Panc1 (cell line): Measurements from ENCODE around the gene CTR9. TPM values are rescaled to one million over a fixed set of nuclear protein-coding genes. Genes with fewer than 3 reads are reported as not detected.

Source experiments
- ATAC-seq: fragments of 200-7000 bp; cut with Tn5 transposase; 2 replicates; pipeline ENCODE4 v1.9.1; 2020; ENCODE audit warnings: mild to moderate bottlenecking, moderate library complexity
- BruUV-seq: library from RNA; stranded (reverse); fragments of 400-500 nt; replicated peaks from 2 replicates; lab custom pipeline; 2021; lab: Mats Ljungman, UMichigan
- CTCF ChIA-PET: fragments of 300-600 bp; sonication (Branson Sonifier 250); formaldehyde crosslinking; loops from one replicate; lab custom pipeline; 2022; ENCODE audit warnings: antibody characterized with exemption; lab: Charles Lee
- POLR2A ChIA-PET: fragments of 300-600 bp; sonication (Branson Sonifier 250); formaldehyde crosslinking; loops from one replicate; lab custom pipeline; 2022; ENCODE audit warnings: antibody characterized with exemption; lab: Charles Lee
- DNase-seq: peaks from one replicate; pipeline ENCODE4 v3.0.0-alpha.2; 2010; ENCODE audit warnings: low read depth, low spot score
- H3K27ac ChIP-seq: 2 replicates; pipeline ENCODE4 v1.5.1; 2011; ENCODE audit warnings: mild to moderate bottlenecking, low read length, inconsistent platforms
- H3K27me3 ChIP-seq: fragments of 200-500 bp; sonication (Bioruptor generic); 2 replicates; pipeline ENCODE4 v1.6.0; 2014; ENCODE audit warnings: low read length, inconsistent platforms; ENCODE audit not compliant: control insufficient read depth, insufficient read depth
- H3K36me3 ChIP-seq: fragments of 200-500 bp; sonication (Bioruptor generic); 2 replicates; pipeline ENCODE4 v1.5.1; 2014; ENCODE audit warnings: inconsistent platforms, mild to moderate bottlenecking, low read length, moderate library complexity; ENCODE audit not compliant: control insufficient read depth, insufficient read depth
- H3K4me1 ChIP-seq: 2 replicates; pipeline ENCODE4 v1.5.1; 2011; ENCODE audit warnings: inconsistent platforms, mild to moderate bottlenecking, low read length, moderate library complexity; ENCODE audit not compliant: control insufficient read depth, insufficient read depth
- H3K4me3 ChIP-seq, 2 experiments: 2 replicates each; pipeline ENCODE4 v1.5.1; 2011 to 2012; ENCODE audit warnings: low read depth in 2 of 2, low read length in 2 of 2, mild to moderate bottlenecking in 2 of 2, inconsistent platforms in 1 of 2, moderate library complexity in 1 of 2
- H3K9me3 ChIP-seq: fragments of 200-500 bp; sonication (Bioruptor generic); 2 replicates; pipeline ENCODE4 v1.5.1; 2014; ENCODE audit warnings: low read depth, mild to moderate bottlenecking, inconsistent platforms, low read length, moderate library complexity; ENCODE audit not compliant: control insufficient read depth, insufficient read depth
- POLR2AphosphoS5 ChIP-seq: IDR thresholded peaks from 2 replicates; pipeline ENCODE4 v1.6.1; 2012; ENCODE audit warnings: mild to moderate bottlenecking, low read depth, low read length, moderate library complexity
- REST ChIP-seq, 2 experiments: IDR thresholded peaks; 2 replicates each; pipeline ENCODE4 v1.6.1; 2011 to 2012; ENCODE audit warnings: low read depth in 2 of 2, control low read depth in 1 of 2, low read length in 1 of 2, mild to moderate bottlenecking in 1 of 2, moderate library complexity in 1 of 2; ENCODE audit not compliant: insufficient read depth in 1 of 2
- SIN3A ChIP-seq: IDR thresholded peaks from 2 replicates; pipeline ENCODE4 v1.6.1; 2012; ENCODE audit warnings: low read depth, mild to moderate bottlenecking, low read length, moderate library complexity, borderline replicate concordance; ENCODE audit not compliant: insufficient read depth
- TCF7L2 ChIP-seq: IDR thresholded peaks from 2 replicates; pipeline ENCODE4 v1.6.1; 2011; ENCODE audit warnings: mild to moderate bottlenecking, low read depth, low read length, inconsistent platforms
- in situ Hi-C: cut with HindIII; loops from 2 replicates; pipeline ENCODE4 v1.10.0; 2016; ENCODE audit warnings: low sequenced_read_pairs, low pct_unique_long_range_greater_than_20kb
- intact Hi-C: fragments of 100-400 bp; cut with micrococcal nuclease; formaldehyde crosslinking; loops from one replicate; pipeline ENCODE4 v1.10.0; 2022; ENCODE audit not compliant: unreplicated experiment
- total RNA-seq: library from RNA; stranded (reverse); gene quantifications from one replicate; pipeline ENCODE4 v1.2.1, GENCODE V29; 2021; ENCODE audit not compliant: unreplicated experiment
- TF ChIP-seq, protein P1 (sequence below): fragments of 450-650 bp; IDR thresholded peaks from 2 replicates; pipeline ENCODE4 v1.5.1; 2017; ENCODE audit warnings: mild to moderate bottlenecking

CTR9 gene
- total RNA-seq, 1 experiment from 2014 or later = 60.1 TPM

- ChIA-PET POLR2A (interaction anchor here (0.6 kb wide), 1 partner anchor 65 kb away, joined by 3 read pairs; no protein-coding TSS in a partner anchor), CTCF (interaction anchor here (0.6 to 0.7 kb wide), 2 partner anchors 25 to 136 kb away, joined by 3 read pairs; no protein-coding TSS in a partner anchor)
- intact Hi-C loops = no loop called here
- in situ Hi-C loops = no loop called here
- H3K4me3 ChIP-seq = no peak overlapping the region
- TF ChIP-seq POLR2AphosphoS5 (no peak), TCF7L2 (no peak), SIN3A (no peak)
- TF ChIP-seq, protein P1, sequence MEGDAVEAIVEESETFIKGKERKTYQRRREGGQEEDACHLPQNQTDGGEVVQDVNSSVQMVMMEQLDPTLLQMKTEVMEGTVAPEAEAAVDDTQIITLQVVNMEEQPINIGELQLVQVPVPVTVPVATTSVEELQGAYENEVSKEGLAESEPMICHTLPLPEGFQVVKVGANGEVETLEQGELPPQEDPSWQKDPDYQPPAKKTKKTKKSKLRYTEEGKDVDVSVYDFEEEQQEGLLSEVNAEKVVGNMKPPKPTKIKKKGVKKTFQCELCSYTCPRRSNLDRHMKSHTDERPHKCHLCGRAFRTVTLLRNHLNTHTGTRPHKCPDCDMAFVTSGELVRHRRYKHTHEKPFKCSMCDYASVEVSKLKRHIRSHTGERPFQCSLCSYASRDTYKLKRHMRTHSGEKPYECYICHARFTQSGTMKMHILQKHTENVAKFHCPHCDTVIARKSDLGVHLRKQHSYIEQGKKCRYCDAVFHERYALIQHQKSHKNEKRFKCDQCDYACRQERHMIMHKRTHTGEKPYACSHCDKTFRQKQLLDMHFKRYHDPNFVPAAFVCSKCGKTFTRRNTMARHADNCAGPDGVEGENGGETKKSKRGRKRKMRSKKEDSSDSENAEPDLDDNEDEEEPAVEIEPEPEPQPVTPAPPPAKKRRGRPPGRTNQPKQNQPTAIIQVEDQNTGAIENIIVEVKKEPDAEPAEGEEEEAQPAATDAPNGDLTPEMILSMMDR = no peak
- no peaks in the 10 kb centered on the region for H3K4me1 ChIP-seq
- ATAC-seq (no peak), DNase-seq (no peak)
- 0 out of 2 replicates have a peak, but pooled peaks cover 2% of the 10 kb centered on the region for H3K36me3 ChIP-seq
- no peaks in the 10 kb centered on the region for H3K9me3 ChIP-seq
- H3K27me3 ChIP-seq = no peaks in the 10 kb centered on the region
- BruUV-seq = no TSS peak
- H3K27ac ChIP-seq = no peak overlapping the region
These were observed 33.4 kb downstream of the CTR9 start for GRCh38 chr11:10784232-10785145.

- H3K27me3 ChIP-seq = no peaks in the 10 kb centered on the region
- H3K9me3 ChIP-seq = no peaks in the 10 kb centered on the region
- intact Hi-C loops = no loop called here
- no TSS peak for BruUV-seq
- in situ Hi-C loops = no loop called here
- no peaks in the 10 kb centered on the region for H3K4me1 ChIP-seq
- DNase-seq (no peak), ATAC-seq (no peak)
- no peaks in the 10 kb centered on the region for H3K36me3 ChIP-seq
- no peak overlapping the region for H3K27ac ChIP-seq
- H3K4me3 ChIP-seq = no peak overlapping the region
- TF ChIP-seq REST (IDR thresholded peaks at IDR 0.05; ENCODE audit: insufficient read depth in 1 of 2, low read depth in 2 of 2, low read length in 1 of 2) (no peak), SIN3A (no peak)
- ChIA-PET POLR2A (no interaction called here), CTCF (interaction anchor here (0.7 kb wide), 1 partner anchor 135 kb away, joined by 3 read pairs; no protein-coding TSS in a partner anchor)
These were observed 34.1 kb downstream of the CTR9 start for GRCh38 chr11:10785146-10785474.
